GM19043 (cell line): Measurements from ENCODE around the gene GBF1.
"Not testable (repeated sequence)": the region's sequence is repeated elsewhere in the genome, so short reads cannot be mapped to it uniquely, and the experiment has no call there.

Source experiments
- ATAC-seq: cut with Tn5 transposase; IDR thresholded peaks from one replicate; pipeline ENCODE4 v1.9.1; 2021; ENCODE audit warnings: low read depth; ENCODE audit not compliant: unreplicated experiment

Gene GBF1

GRCh38 chr10:102299873-102300272 lies 54.5 kb downstream of the GBF1 start:
- ATAC-seq, result no peak

- no peak for ATAC-seq
Observed at GRCh38 chr10:102300278-102300843, 55.0 kb downstream of the GBF1 start.

GRCh38 chr10:102300912-102301311 lies 55.6 kb downstream of the GBF1 start:
- ATAC-seq, result not testable (repeated sequence)

GRCh38 chr10:102301332-102301731 lies 56.0 kb downstream of the GBF1 start:
- not testable (repeated sequence) for ATAC-seq

- no peak for ATAC-seq
Observed at GRCh38 chr10:102302611-102303010, 57.3 kb downstream of the GBF1 start.

- ATAC-seq, result no peak
Observed at GRCh38 chr10:102306006-102306405, 60.7 kb downstream of the GBF1 start.

GRCh38 chr10:102306710-102307109 lies 61.4 kb downstream of the GBF1 start:
- no peak for ATAC-seq

GRCh38 chr10:102308318-102308717 lies 63.0 kb downstream of the GBF1 start:
- ATAC-seq, result not testable (repeated sequence)

GRCh38 chr10:102309236-102309635 lies 63.9 kb downstream of the GBF1 start:
- ATAC-seq, result no peak

- no peak for ATAC-seq
Observed at GRCh38 chr10:102309916-102310315, 64.6 kb downstream of the GBF1 start.

GRCh38 chr10:102310361-102311024 lies 65.2 kb downstream of the GBF1 start:
- no peak for ATAC-seq

- ATAC-seq, result no peak
Observed at GRCh38 chr10:102311025-102311420, 65.7 kb downstream of the GBF1 start.

- ATAC-seq, result no peak
Observed at GRCh38 chr10:102312683-102313082, 67.4 kb downstream of the GBF1 start.

GRCh38 chr10:102313221-102313896 lies 68.0 kb downstream of the GBF1 start:
- ATAC-seq, result no peak

- ATAC-seq, result no peak
Observed at GRCh38 chr10:102314801-102315200, 69.5 kb downstream of the GBF1 start.

- ATAC-seq, result no peak
Observed at GRCh38 chr10:102316421-102316820, 71.1 kb downstream of the GBF1 start.

- ATAC-seq, result no peak
Observed at GRCh38 chr10:102322914-102323313, 77.6 kb downstream of the GBF1 start.

GRCh38 chr10:102324061-102324460 lies 78.7 kb downstream of the GBF1 start:
- ATAC-seq, result no peak

- ATAC-seq, result no peak
Observed at GRCh38 chr10:102326031-102326430, 80.7 kb downstream of the GBF1 start.

GRCh38 chr10:102327002-102327401 lies 81.7 kb downstream of the GBF1 start:
- no peak for ATAC-seq

GRCh38 chr10:102327641-102328040 lies 82.3 kb downstream of the GBF1 start:
- no peak for ATAC-seq

- no peak for ATAC-seq
Observed at GRCh38 chr10:102332772-102333171, 87.4 kb downstream of the GBF1 start.
